K562 (cell line): Measurements from ENCODE around the gene CCT8L2. TPM values are rescaled to one million over a fixed set of nuclear protein-coding genes. Genes with fewer than 3 reads are reported as not detected.
A peak's percentile ranks its signal among the peaks of the same experiment; 100 is the strongest.
"Not testable (repeated sequence)": the region's sequence is repeated elsewhere in the genome, so short reads cannot be mapped to it uniquely, and the experiment has no call there.

ENCODE experiments used
- ATAC-seq: fragments of 200-7000 bp; cut with Tn5 transposase; 3 replicates; pipeline ENCODE4 v1.9.1; 2020; ENCODE audit warnings: moderate library complexity
- BruUV-seq: library from RNA; stranded (reverse); fragments of 400-500 nt; replicated peaks from 2 replicates; lab custom pipeline; 2021; lab: Mats Ljungman, UMichigan
- CTCF ChIA-PET: fragments of 300-600 bp; formaldehyde crosslinking; extraction: SDS; loops from one replicate; lab custom pipeline; 2021; ENCODE audit warnings: low intra/inter-chr PET ratio; lab: Yijun Ruan, JAX
- POLR2A ChIA-PET: fragments of 300-600, 350-650 bp; sonication (Branson Sonifier 250); formaldehyde crosslinking; extraction: SDS; loops from one replicate; lab custom pipeline; 2021; ENCODE audit warnings: antibody characterized with exemption, inconsistent platforms; lab: Yijun Ruan, JAX
- DNase-seq, 4 experiments: peaks; one replicate each; pipeline versions ENCODE4 v3.0.0 to v3.0.0-alpha.2; 2011 to 2018; ENCODE audit warnings: low spot score in 3 of 4, mixed read lengths in 3 of 4; ENCODE audit errors: extremely low read depth in 1 of 4
- FAIRE-seq: peaks from 2 replicates; lab custom pipeline; 2011; peaks lifted over from hg19 to GRCh38; lab: Jason Lieb, UNC
- H2AFZ ChIP-seq: 2 replicates; pipeline ENCODE4 v1.6.0; 2011; ENCODE audit warnings: low read depth, low read length, control low read depth, inconsistent platforms
- H3K27ac ChIP-seq: fragments of 200-600 bp; 3 replicates; pipeline ENCODE4 v1.8.0; 2011; ENCODE audit warnings: low read depth, mild to moderate bottlenecking, control low read depth, inconsistent platforms, low read length, moderate library complexity, mixed read lengths; ENCODE audit errors: extremely low read depth
- H3K27me3 ChIP-seq, 2 experiments: fragments of 300-600 bp in 1 of 2; 2 replicates in 1 of 2; 3 replicates in 1 of 2; pipeline versions ENCODE4 v1.6.0 to v1.8.0; 2011; ENCODE audit warnings: inconsistent platforms in 2 of 2, low read length in 2 of 2, mild to moderate bottlenecking in 1 of 2, mixed read lengths in 1 of 2, moderate library complexity in 1 of 2; ENCODE audit not compliant: control insufficient read depth in 2 of 2, insufficient read depth in 2 of 2
- H3K36me3 ChIP-seq: fragments of 300-600 bp; 3 replicates; pipeline ENCODE4 v1.8.0; 2011; ENCODE audit warnings: mild to moderate bottlenecking, low read length, inconsistent platforms; ENCODE audit not compliant: control insufficient read depth, insufficient read depth
- H3K4me1 ChIP-seq, 2 experiments: fragments of 200-600 bp in 1 of 2; replicated peaks in 1 of 2; 2 replicates in 1 of 2; 3 replicates in 1 of 2; pipeline versions ENCODE4 v1.5.1 to v1.8.0; 2011; ENCODE audit warnings: inconsistent platforms in 2 of 2, low read length in 2 of 2, mild to moderate bottlenecking in 1 of 2, mixed read lengths in 1 of 2, moderate library complexity in 1 of 2; ENCODE audit not compliant: control insufficient read depth in 2 of 2, insufficient read depth in 2 of 2
- H3K4me2 ChIP-seq: 2 replicates; pipeline ENCODE4 v1.6.1; 2011; ENCODE audit warnings: low read length, control low read depth, inconsistent platforms, mixed read lengths; ENCODE audit not compliant: insufficient read depth
- H3K4me3 ChIP-seq: fragments of 200-600 bp; sonication (generic), shearing (Covaris generic); 2 replicates; pipeline ENCODE4 v1.5.1; 2016; ENCODE audit warnings: control low read depth, inconsistent platforms
- H3K79me2 ChIP-seq: fragments of 200-600 bp; 3 replicates; pipeline ENCODE4 v1.8.0; 2011; ENCODE audit warnings: low read length, inconsistent platforms; ENCODE audit not compliant: control insufficient read depth, insufficient read depth
- H3K9ac ChIP-seq, 2 experiments: 2 replicates each; pipeline versions ENCODE4 v1.6.0 to v1.6.1; 2011; ENCODE audit warnings: low read depth in 2 of 2, low read length in 2 of 2, control low read depth in 1 of 2, inconsistent platforms in 1 of 2, mild to moderate bottlenecking in 1 of 2, mixed read lengths in 1 of 2; ENCODE audit not compliant: insufficient read depth in 1 of 2
- H3K9me1 ChIP-seq: one replicate; pipeline ENCODE4 v1.6.0; 2011; ENCODE audit warnings: inconsistent platforms, mild to moderate bottlenecking, low read length, moderate library complexity; ENCODE audit not compliant: control insufficient read depth, insufficient read depth
- H3K9me3 ChIP-seq: replicated peaks from 2 replicates; pipeline ENCODE4 v1.5.1; 2011; ENCODE audit warnings: low read depth, low read length, inconsistent platforms; ENCODE audit not compliant: control insufficient read depth, insufficient read depth
- H4K20me1 ChIP-seq: replicated peaks from 2 replicates; pipeline ENCODE4 v1.6.1; 2011; ENCODE audit warnings: low read length, inconsistent platforms, mixed read lengths; ENCODE audit not compliant: control insufficient read depth, insufficient read depth
- FOXJ2 ChIP-seq: fragments of 200-800 bp; sonication (Bioruptor generic); IDR thresholded peaks from 2 replicates; pipeline ENCODE4 v1.6.1; 2016; ENCODE audit warnings: missing genetic modification characterization, missing compliant biosample characterization
- MAFF ChIP-seq: IDR thresholded peaks from 2 replicates; pipeline ENCODE4 v1.6.1; 2012; ENCODE audit warnings: low read length, improper control_type of control experiment
- MAFG ChIP-seq: fragments of 450-650 bp; conservative IDR thresholded peaks from 2 replicates; pipeline ENCODE4 v1.6.1; 2016; ENCODE audit warnings: missing genetic modification characterization, missing compliant biosample characterization
- TEAD1 ChIP-seq, 2 experiments: fragments of 450-650 bp in 1 of 2; sonication (generic) in 1 of 2; formaldehyde crosslinking; IDR thresholded peaks; 2 replicates each; pipeline versions ENCODE4 v1.4.0 to v1.8.0; 2020 to 2022; ENCODE audit warnings: mild to moderate bottlenecking in 2 of 2, missing genetic modification reagents in 1 of 2
- ZNF41 ChIP-seq: fragments of 250-450 bp; sonication (Bioruptor Pico); conservative IDR thresholded peaks from 2 replicates; pipeline ENCODE4 v1.4.0; 2020; ENCODE audit warnings: mild to moderate bottlenecking
- WGBS: fragments of 100-300 bp; shearing (Covaris generic); methylation state at CpG from one replicate; pipeline ENCODE4 v1.1.6; 2016; ENCODE audit warnings: low coverage, mixed read lengths; ENCODE audit not compliant: insufficient coverage; ENCODE audit errors: missing lambda C conversion rate; 5-methylcytosine and 5-hydroxymethylcytosine counted together
- in situ Hi-C: fragments of 300-500 bp; cut with MboI; formaldehyde crosslinking; loops from 4 replicates; pipeline ENCODE4 v1.15.0; 2018; ENCODE audit warnings: inconsistent platforms, mixed read lengths
- intact Hi-C: fragments of 100-400 bp; cut with micrococcal nuclease; formaldehyde crosslinking; loops from 2 replicates; pipeline ENCODE4 v1.14.2; 2022
- polyA plus RNA-seq, 8 experiments: library from polyadenylated mRNA; depleted of rRNA in 4 of 8; stranded (reverse) in 5 of 8; unstranded in 3 of 8; fragments of >200 nt; fragmentation: Nextera tagmentation in 2 of 8; fragmentation: Illumina TruSeq in 1 of 8; extraction: Ambion mirVana in 2 of 8; extraction: Trizol in 1 of 8; gene quantifications; 2 replicates each; pipeline versions ENCODE4 v1.2.1 to v1.2.3, GENCODE V29; 2011 to 2014; ENCODE audit warnings: inconsistent platforms in 1 of 8, missing spikeins in 1 of 8
- total RNA-seq, 7 experiments: library from RNA; depleted of rRNA in 6 of 7; stranded (reverse); fragments of >200 nt in 6 of 7; fragmentation: Illumina TruSeq in 2 of 7; extraction: Trizol in 2 of 7; gene quantifications; 2 replicates each; pipeline versions ENCODE4 v1.2.1 to v1.2.3, GENCODE V29; 2011 to 2021; ENCODE audit warnings: low replicate concordance in 1 of 7
- TF ChIP-seq, protein P1 (sequence below): fragments of 250-450 bp; sonication (Bioruptor Pico); IDR thresholded peaks from 2 replicates; pipeline ENCODE4 v1.8.0; 2022; ENCODE audit warnings: moderate library complexity, mild to moderate bottlenecking, inconsistent platforms

Gene CCT8L2
- total and polyA plus RNA-seq, 9 of the 15 experiments (the other 6 are each of a cell fraction or from before 2014, with no cell fraction given) = 0.13 TPM; not detected in 8

DNA sequence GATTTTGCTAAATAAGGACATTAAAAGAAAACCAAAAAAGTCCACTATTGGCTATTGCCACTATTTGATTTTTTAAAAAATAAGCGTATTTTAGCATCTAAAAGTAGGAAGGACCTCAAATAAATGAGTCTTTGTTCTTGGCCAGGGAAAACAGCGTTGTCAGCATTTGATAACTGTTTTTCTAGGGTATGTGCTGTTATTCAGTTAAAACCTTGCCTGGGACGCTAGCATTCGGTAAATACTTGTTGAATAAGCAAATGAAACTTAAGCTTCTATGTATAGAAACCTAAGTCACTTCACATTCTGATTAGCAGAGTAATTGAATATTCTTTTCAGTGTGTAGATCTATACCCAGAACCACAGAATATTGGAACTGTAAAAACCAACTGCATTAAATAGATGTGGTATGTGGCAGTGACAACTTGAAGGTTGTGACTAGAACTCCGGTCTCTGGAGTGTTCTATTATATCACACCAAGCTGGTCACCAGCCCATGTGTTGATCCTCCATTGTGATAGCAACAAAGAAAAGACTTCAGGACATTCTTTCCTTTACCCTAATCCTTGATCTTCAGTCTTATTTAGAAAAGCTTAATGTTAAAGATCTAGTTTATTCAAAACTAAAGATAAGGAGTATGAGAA, 23.1 kb upstream of the CCT8L2 start:
- H3K4me1 ChIP-seq, in situ Hi-C loops, H4K20me1 ChIP-seq, H3K27me3 ChIP-seq, H3K27ac ChIP-seq, BruUV-seq, intact Hi-C loops, H3K9ac ChIP-seq, FAIRE-seq, H2AFZ ChIP-seq, H3K4me3 ChIP-seq, H3K4me2 ChIP-seq, H3K9me3 ChIP-seq, H3K9me1 ChIP-seq, CTCF ChIA-PET: not testable (repeated sequence)
- POLR2A ChIA-PET = interaction anchor here (1.0 to 1.5 kb wide), 2 partner anchors 13 to 14 kb away, joined by 3 read pairs; no protein-coding TSS in a partner anchor
- peaks cover 43% of the 10 kb centered on the region for H3K79me2 ChIP-seq
- WGBS = 73% methylated on average over 5 of the region's 5 CpGs
- DNase-seq (peak in 2 of 4 experiments; percentile 7), ATAC-seq (peak; percentile 74)
- H3K36me3 ChIP-seq = peaks cover 50% of the 10 kb centered on the region
- TF ChIP-seq TEAD1 (CRISPR knock-in tag; IDR thresholded peaks at IDR 0.05) (peak in 1 of 2 experiments; percentile 31; a peak in 1 of 4 replicates), MAFF (peak; percentile 40; the same call in 1 of the 2 replicates), MAFG (tag) (peak; percentile 17; the same call in 1 of the 2 replicates), ZNF41 (CRISPR knock-in tag) (0 out of 2 replicates have a peak, but pooled peaks have one; percentile 32), FOXJ2 (tag) (0 out of 2 replicates have a peak, but pooled peaks have one; percentile 9)
- TF ChIP-seq, protein P1, sequence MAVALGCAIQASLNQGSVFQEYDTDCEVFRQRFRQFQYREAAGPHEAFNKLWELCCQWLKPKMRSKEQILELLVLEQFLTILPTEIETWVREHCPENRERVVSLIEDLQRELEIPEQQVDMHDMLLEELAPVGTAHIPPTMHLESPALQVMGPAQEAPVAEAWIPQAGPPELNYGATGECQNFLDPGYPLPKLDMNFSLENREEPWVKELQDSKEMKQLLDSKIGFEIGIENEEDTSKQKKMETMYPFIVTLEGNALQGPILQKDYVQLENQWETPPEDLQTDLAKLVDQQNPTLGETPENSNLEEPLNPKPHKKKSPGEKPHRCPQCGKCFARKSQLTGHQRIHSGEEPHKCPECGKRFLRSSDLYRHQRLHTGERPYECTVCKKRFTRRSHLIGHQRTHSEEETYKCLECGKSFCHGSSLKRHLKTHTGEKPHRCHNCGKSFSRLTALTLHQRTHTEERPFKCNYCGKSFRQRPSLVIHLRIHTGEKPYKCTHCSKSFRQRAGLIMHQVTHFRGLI (CRISPR knock-in tag) = 0 out of 2 replicates have a peak, but pooled peaks have one; percentile 18
